ENCODE measurements around the gene ADH5. TPM values are rescaled to one million over a fixed set of nuclear protein-coding genes. Genes with fewer than 3 reads are reported as not detected.

ADH5 gene
- total RNA-seq, 2 donors from 2014 or later, result 67.3 to 122 TPM

- ATAC-seq, result no peak
- DNase-seq (ENCODE audit: low spot score in 2 of 2), result no peak
- H3K36me3 Mint-ChIP-seq, result peaks cover 4 to 20% of the 10 kb centered on the region in 2 donors
- H3K9me3 Mint-ChIP-seq, result no peaks in the 10 kb centered on the region
- no peak overlapping the region for H3K27ac Mint-ChIP-seq
These were observed 26.5 kb downstream of the ADH5 start for GRCh38 chr4:99062120-99062519.

GRCh38 chr4:99061048-99061700, 27.4 kb downstream of the ADH5 start:
- Mint-ChIP-seq H3K36me3 (peaks cover 4 to 17% of the 10 kb centered on the region in 2 donors), H3K9me3 (no peaks in the 10 kb centered on the region), H3K27ac (peak overlapping the region in 1 of 2 donors; percentile 3)
- DNase-seq (ENCODE audit: low spot score in 2 of 2) (no peak), ATAC-seq (peak in 1 of 2 donors; percentile 46)

- DNase-seq (ENCODE audit: low spot score in 2 of 2) (no peak), ATAC-seq (no peak)
- no peaks in the 10 kb centered on the region for H3K9me3 Mint-ChIP-seq
- peaks cover 4 to 8% of the 10 kb centered on the region in 2 donors for H3K36me3 Mint-ChIP-seq
- peak overlapping the region in 1 of 2 donors; percentile 18 for H3K27ac Mint-ChIP-seq
These were observed 29.0 kb downstream of the ADH5 start for GRCh38 chr4:99059550-99059949.

- no peak for DNase-seq (ENCODE audit: low spot score in 2 of 2)
- Mint-ChIP-seq H3K36me3 (peaks cover 4 to 13% of the 10 kb centered on the region in 2 donors), H3K9me3 (no peaks in the 10 kb centered on the region), H3K27ac (peak overlapping the region in 1 of 2 donors; percentile 24)
- no peak for ATAC-seq
These were observed 30.4 kb downstream of the ADH5 start for GRCh38 chr4:99058228-99058627.

- peak overlapping the region; percentile 15 to 91 for H3K27ac Mint-ChIP-seq
- DNase-seq (ENCODE audit: low spot score in 2 of 2) (no peak), ATAC-seq (peak; percentile 40 to 42)
- H3K9me3 Mint-ChIP-seq, result no peaks in the 10 kb centered on the region
- peaks cover 0 to 33% of the 10 kb centered on the region in 2 donors for H3K36me3 Mint-ChIP-seq
These were observed 34.1 kb downstream of the ADH5 start for GRCh38 chr4:99054428-99054994.

GRCh38 chr4:99052902-99053301, 35.7 kb downstream of the ADH5 start:
- Mint-ChIP-seq H3K9me3 (no peaks in the 10 kb centered on the region), H3K27ac (peak overlapping the region; percentile 65 to 85), H3K36me3 (peaks cover 0 to 40% of the 10 kb centered on the region in 2 donors)
- peak; percentile 74 to 88 for ATAC-seq
- no peak for DNase-seq (ENCODE audit: low spot score in 2 of 2)

GRCh38 chr4:99047710-99048109, 40.9 kb downstream of the ADH5 start:
- ATAC-seq (no peak), DNase-seq (ENCODE audit: low spot score in 2 of 2) (no peak)
- Mint-ChIP-seq H3K27ac (peak overlapping the region; percentile 26 to 79), H3K36me3 (peaks cover 15 to 44% of the 10 kb centered on the region in 2 donors), H3K9me3 (no peaks in the 10 kb centered on the region)

GRCh38 chr4:99043346-99043745, 45.2 kb downstream of the ADH5 start:
- Mint-ChIP-seq H3K36me3 (peaks cover 15 to 42% of the 10 kb centered on the region in 2 donors), H3K9me3 (peaks cover 0 to under 1% of the 10 kb centered on the region in 2 donors), H3K27ac (peak overlapping the region; percentile 69 to 85)
- ATAC-seq (no peak), DNase-seq (ENCODE audit: low spot score in 2 of 2) (no peak)

GRCh38 chr4:99038213-99038612, 50.4 kb downstream of the ADH5 start:
- no peak for DNase-seq (ENCODE audit: low spot score in 2 of 2)
- Mint-ChIP-seq H3K36me3 (peaks cover 13 to 65% of the 10 kb centered on the region in 2 donors), H3K9me3 (peaks cover 0 to 15% of the 10 kb centered on the region in 2 donors), H3K27ac (no peak overlapping the region)
- ATAC-seq, result no peak

GRCh38 chr4:99033956-99034355, 54.6 kb downstream of the ADH5 start:
- no peak for DNase-seq (ENCODE audit: low spot score in 2 of 2)
- no peak for ATAC-seq
- Mint-ChIP-seq H3K27ac (peak overlapping the region in 1 of 2 donors; percentile 6), H3K36me3 (peaks cover 17 to 62% of the 10 kb centered on the region in 2 donors), H3K9me3 (peaks cover 0 to 15% of the 10 kb centered on the region in 2 donors)

GRCh38 chr4:99029852-99030251, 58.7 kb downstream of the ADH5 start:
- H3K36me3 Mint-ChIP-seq, result peaks cover 17 to 29% of the 10 kb centered on the region in 2 donors
- no peak for ATAC-seq

GRCh38 chr4:99029018-99029735, 59.4 kb downstream of the ADH5 start:
- Mint-ChIP-seq H3K9me3 (peaks cover 0 to 4% of the 10 kb centered on the region in 2 donors), H3K36me3 (peaks cover 13 to 25% of the 10 kb centered on the region in 2 donors), H3K27ac (no peak overlapping the region)
- ATAC-seq (peak in 1 of 2 donors; percentile 62), DNase-seq (ENCODE audit: low spot score in 2 of 2) (no peak)

More at GRCh38 chr4:99029852-99030251, 58.7 kb downstream of the ADH5 start:
- no peak for DNase-seq (ENCODE audit: low spot score in 2 of 2)
- Mint-ChIP-seq H3K27ac (no peak overlapping the region), H3K9me3 (peaks cover 0 to 5% of the 10 kb centered on the region in 2 donors)

- Mint-ChIP-seq H3K9me3 (no peaks in the 10 kb centered on the region), H3K36me3 (peaks cover 5 to 18% of the 10 kb centered on the region in 2 donors), H3K27ac (no peak overlapping the region)
- DNase-seq (ENCODE audit: low spot score in 2 of 2) (no peak), ATAC-seq (peak; percentile 58 to 66)
These were observed 60.4 kb downstream of the ADH5 start for GRCh38 chr4:99028187-99028586.

- no peak for DNase-seq (ENCODE audit: low spot score in 2 of 2)
- no peak for ATAC-seq
- peaks cover 5 to 18% of the 10 kb centered on the region in 2 donors for H3K36me3 Mint-ChIP-seq
- no peaks in the 10 kb centered on the region for H3K9me3 Mint-ChIP-seq
- no peak overlapping the region for H3K27ac Mint-ChIP-seq
These were observed 61.3 kb downstream of the ADH5 start for GRCh38 chr4:99027304-99027703.

- peaks cover 15 to 23% of the 10 kb centered on the region in 2 donors for H3K36me3 Mint-ChIP-seq
These were observed 63.1 kb downstream of the ADH5 start for GRCh38 chr4:99025506-99025905.

GRCh38 chr4:99024481-99025275, 63.9 kb downstream of the ADH5 start:
- H3K27ac Mint-ChIP-seq, result peak overlapping the region; percentile 52 to 54
- no peak for ATAC-seq
- DNase-seq (ENCODE audit: low spot score in 2 of 2), result no peak
- peaks cover 4 to 16% of the 10 kb centered on the region in 2 donors for H3K9me3 Mint-ChIP-seq
- H3K36me3 Mint-ChIP-seq, result peaks cover 19 to 26% of the 10 kb centered on the region in 2 donors

More at GRCh38 chr4:99025506-99025905, 63.1 kb downstream of the ADH5 start:
- DNase-seq (ENCODE audit: low spot score in 2 of 2) (no peak), ATAC-seq (no peak)
- no peak overlapping the region for H3K27ac Mint-ChIP-seq
- peaks cover 0 to 11% of the 10 kb centered on the region in 2 donors for H3K9me3 Mint-ChIP-seq
